Large intestine (tissue), 3 donors: ENCODE measurements around the gene ABCE1. TPM values are rescaled to one million over a fixed set of nuclear protein-coding genes. Genes with fewer than 3 reads are reported as not detected.

Experiments used
- DNase-seq, 2 donors: peaks; one replicate each; pipeline versions ENCODE4 v3.0.0 to v3.0.0-alpha.2; 2013
- H3K27ac ChIP-seq: one replicate; pipeline ENCODE4 v1.5.1; 2013; ENCODE audit warnings: low read length
- H3K27me3 ChIP-seq: 2 replicates; pipeline ENCODE4 v1.6.1; 2013; ENCODE audit warnings: low read length; ENCODE audit not compliant: control insufficient read depth, insufficient read depth
- H3K36me3 ChIP-seq: 2 replicates; pipeline ENCODE4 v1.6.1; 2013; ENCODE audit warnings: low read length; ENCODE audit not compliant: control insufficient read depth, insufficient read depth
- H3K4me1 ChIP-seq: one replicate; pipeline ENCODE4 v1.6.1; 2013; ENCODE audit warnings: low read length; ENCODE audit not compliant: control insufficient read depth, insufficient read depth
- H3K4me3 ChIP-seq: one replicate; pipeline ENCODE4 v1.5.1; 2013; ENCODE audit warnings: low read length
- H3K9me3 ChIP-seq: one replicate; pipeline ENCODE4 v1.6.1; 2013; ENCODE audit warnings: mild to moderate bottlenecking, low read depth, low read length, moderate library complexity; ENCODE audit not compliant: control insufficient read depth
- WGBS: methylation state at CpG from one replicate; pipeline ENCODE4 v1.1.5; 2013; ENCODE audit warnings: low lambda C conversion rate; ENCODE audit not compliant: insufficient coverage; 5-methylcytosine and 5-hydroxymethylcytosine counted together
- polyA plus RNA-seq: library from polyadenylated mRNA; unstranded; fragments of 120-200 nt; gene quantifications from one replicate; pipeline ENCODE4 v1.2.1, GENCODE V29; 2013

ABCE1 gene
- polyA plus RNA-seq, 1 donor: 59.7 TPM

- H3K36me3 ChIP-seq: peaks cover 5% of the 10 kb centered on the region
- peak overlapping the region; percentile 66 for H3K4me3 ChIP-seq
- DNase-seq: peak in 1 of 2 donors; percentile 5
- H3K27ac ChIP-seq: no peak overlapping the region
- peaks cover 5% of the 10 kb centered on the region for H3K4me1 ChIP-seq
- whole genome bisulfite sequencing: 42% methylated on average over 2 of the region's 5 CpGs
- no peaks in the 10 kb centered on the region for H3K27me3 ChIP-seq
- no peaks in the 10 kb centered on the region for H3K9me3 ChIP-seq
Observed at GRCh38 chr4:145099653-145100052, 1.5 kb downstream of the ABCE1 start.

GRCh38 chr4:145101091-145101490 lies 3.0 kb downstream of the ABCE1 start:
- 90% methylated on average over 1 of the region's 1 CpG for WGBS
- Histone ChIP-seq H3K4me3 (no peak overlapping the region), H3K36me3 (peaks cover 3% of the 10 kb centered on the region), H3K4me1 (peaks cover 5% of the 10 kb centered on the region), H3K27me3 (no peaks in the 10 kb centered on the region), H3K9me3 (no peaks in the 10 kb centered on the region), H3K27ac (no peak overlapping the region)
- DNase-seq: no peak

GRCh38 chr4:145102619-145103018 lies 4.5 kb downstream of the ABCE1 start:
- Histone ChIP-seq H3K36me3 (peaks cover 12% of the 10 kb centered on the region), H3K9me3 (no peaks in the 10 kb centered on the region), H3K4me3 (no peak overlapping the region), H3K27ac (no peak overlapping the region), H3K27me3 (no peaks in the 10 kb centered on the region), H3K4me1 (no peaks in the 10 kb centered on the region)
- 64% methylated on average over 1 of the region's 2 CpGs for WGBS
- DNase-seq: no peak

GRCh38 chr4:145103496-145103895 lies 5.4 kb downstream of the ABCE1 start:
- no peak overlapping the region for H3K27ac ChIP-seq
- no peaks in the 10 kb centered on the region for H3K4me1 ChIP-seq
- H3K36me3 ChIP-seq: peaks cover 20% of the 10 kb centered on the region
- DNase-seq: no peak
- WGBS: no CpG with 5 or more reads among the region's 3 CpGs
- H3K4me3 ChIP-seq: no peak overlapping the region
- no peaks in the 10 kb centered on the region for H3K9me3 ChIP-seq
- H3K27me3 ChIP-seq: no peaks in the 10 kb centered on the region

- H3K9me3 ChIP-seq: no peaks in the 10 kb centered on the region
- WGBS: 50% methylated on average over 2 of the region's 2 CpGs
- H3K36me3 ChIP-seq: peaks cover 42% of the 10 kb centered on the region
Observed at GRCh38 chr4:145107126-145107525, 9.0 kb downstream of the ABCE1 start.

GRCh38 chr4:145108128-145108527 lies 10.0 kb downstream of the ABCE1 start:
- no peak overlapping the region for H3K4me3 ChIP-seq
- peaks cover 51% of the 10 kb centered on the region for H3K36me3 ChIP-seq
- no peak for DNase-seq
- H3K27ac ChIP-seq: no peak overlapping the region
- H3K27me3 ChIP-seq: no peaks in the 10 kb centered on the region
- no peaks in the 10 kb centered on the region for H3K4me1 ChIP-seq
- no peaks in the 10 kb centered on the region for H3K9me3 ChIP-seq

More at GRCh38 chr4:145107126-145107525, 9.0 kb downstream of the ABCE1 start:
- no peak overlapping the region for H3K27ac ChIP-seq
- H3K4me1 ChIP-seq: no peaks in the 10 kb centered on the region
- H3K27me3 ChIP-seq: no peaks in the 10 kb centered on the region
- no peak overlapping the region for H3K4me3 ChIP-seq
- no peak for DNase-seq

GRCh38 chr4:145125396-145125795 lies 27.3 kb downstream of the ABCE1 start:
- Histone ChIP-seq H3K4me1 (no peaks in the 10 kb centered on the region), H3K9me3 (no peaks in the 10 kb centered on the region), H3K27me3 (no peaks in the 10 kb centered on the region), H3K4me3 (no peak overlapping the region), H3K36me3 (peaks cover 48% of the 10 kb centered on the region), H3K27ac (no peak overlapping the region)
- WGBS: 100% methylated on average over 1 of the region's 2 CpGs
- DNase-seq: no peak

GRCh38 chr4:145130130-145130529 lies 32.0 kb downstream of the ABCE1 start:
- Histone ChIP-seq H3K4me1 (no peaks in the 10 kb centered on the region), H3K27me3 (no peaks in the 10 kb centered on the region), H3K27ac (no peak overlapping the region), H3K36me3 (peaks cover 29% of the 10 kb centered on the region), H3K4me3 (no peak overlapping the region), H3K9me3 (no peaks in the 10 kb centered on the region)
- DNase-seq: no peak

GRCh38 chr4:145130788-145131399 lies 32.8 kb downstream of the ABCE1 start:
- H3K9me3 ChIP-seq: no peaks in the 10 kb centered on the region
- DNase-seq: no peak
- H3K27ac ChIP-seq: no peak overlapping the region
- peaks cover 23% of the 10 kb centered on the region for H3K36me3 ChIP-seq
- H3K4me3 ChIP-seq: no peak overlapping the region
- H3K27me3 ChIP-seq: no peaks in the 10 kb centered on the region
- H3K4me1 ChIP-seq: no peaks in the 10 kb centered on the region
- WGBS: 100% methylated on average over 1 of the region's 2 CpGs

- Histone ChIP-seq H3K27me3 (no peaks in the 10 kb centered on the region), H3K4me3 (no peak overlapping the region), H3K36me3 (peaks cover 17% of the 10 kb centered on the region), H3K9me3 (no peaks in the 10 kb centered on the region), H3K4me1 (no peaks in the 10 kb centered on the region), H3K27ac (no peak overlapping the region)
- DNase-seq: no peak
- 40% methylated on average over 1 of the region's 12 CpGs for WGBS
Observed at GRCh38 chr4:145131848-145132247, 33.7 kb downstream of the ABCE1 start.

- Histone ChIP-seq H3K4me1 (no peaks in the 10 kb centered on the region), H3K27me3 (no peaks in the 10 kb centered on the region), H3K27ac (no peak overlapping the region), H3K9me3 (no peaks in the 10 kb centered on the region), H3K4me3 (no peak overlapping the region), H3K36me3 (peaks cover 19% of the 10 kb centered on the region)
- DNase-seq: no peak
- WGBS: 96% methylated on average over 3 of the region's 5 CpGs
Observed at GRCh38 chr4:145132511-145133098, 34.5 kb downstream of the ABCE1 start.
